HEK293T (cell line): ENCODE results near the gene DNAJB14.

Experiments used
- CTCF ChIA-PET: fragments of 350-600 bp; formaldehyde crosslinking; extraction: SDS; loops from one replicate; lab custom pipeline; 2021; ENCODE audit warnings: antibody characterized with exemption, inconsistent platforms; lab: Yijun Ruan, JAX
- POLR2A ChIA-PET: fragments of 350-600 bp; formaldehyde crosslinking; extraction: SDS; loops from one replicate; lab custom pipeline; 2020; ENCODE audit warnings: antibody characterized with exemption, inconsistent platforms; lab: Yijun Ruan, JAX
- DNase-seq: peaks from one replicate; pipeline ENCODE4 v3.0.0; 2012; ENCODE audit warnings: mixed read lengths; ENCODE audit errors: extremely low spot score
- ARNT ChIP-seq: fragments of 450-650 bp; IDR thresholded peaks from 2 replicates; pipeline ENCODE4 v1.6.1; 2017; ENCODE audit warnings: mild to moderate bottlenecking
- BHLHE40 ChIP-seq: fragments of 450-650 bp; IDR thresholded peaks from 2 replicates; pipeline ENCODE4 v1.6.1; 2016; ENCODE audit warnings: mild to moderate bottlenecking, moderate library complexity, borderline replicate concordance
- CTBP1 ChIP-seq: fragments of 450-650 bp; IDR thresholded peaks from 2 replicates; pipeline ENCODE4 v1.6.1; 2016; ENCODE audit warnings: borderline replicate concordance
- ELF4 ChIP-seq: fragments of 450-650 bp; IDR thresholded peaks from 2 replicates; pipeline ENCODE4 v1.6.1; 2017; ENCODE audit warnings: antibody characterized with exemption
- FOXA1 ChIP-seq: fragments of 450-650 bp; IDR thresholded peaks from 2 replicates; pipeline ENCODE4 v1.6.1; 2016; ENCODE audit warnings: mild to moderate bottlenecking
- FOXK2 ChIP-seq: fragments of 450-650 bp; IDR thresholded peaks from 2 replicates; pipeline ENCODE4 v1.6.1; 2016; ENCODE audit warnings: mild to moderate bottlenecking
- FOXM1 ChIP-seq: fragments of 450-650 bp; IDR thresholded peaks from 2 replicates; pipeline ENCODE4 v1.6.1; 2017; ENCODE audit warnings: mild to moderate bottlenecking, borderline replicate concordance
- HDGF ChIP-seq: fragments of 450-650 bp; IDR thresholded peaks from 2 replicates; pipeline ENCODE4 v1.6.1; 2017; ENCODE audit warnings: antibody characterized with exemption, borderline replicate concordance
- L3MBTL2 ChIP-seq: fragments of 450-650 bp; conservative IDR thresholded peaks from 2 replicates; pipeline ENCODE4 v1.6.1; 2016; ENCODE audit warnings: mild to moderate bottlenecking
- LEF1 ChIP-seq: fragments of 450-650 bp; IDR thresholded peaks from 2 replicates; pipeline ENCODE4 v1.6.1; 2017; ENCODE audit warnings: mild to moderate bottlenecking, borderline replicate concordance
- NFRKB ChIP-seq: fragments of 450-650 bp; IDR thresholded peaks from 2 replicates; pipeline ENCODE4 v1.6.1; 2016; ENCODE audit warnings: mild to moderate bottlenecking, moderate library complexity
- PKNOX1 ChIP-seq: fragments of 450-650 bp; IDR thresholded peaks from 2 replicates; pipeline ENCODE4 v1.6.1; 2016
- SP1 ChIP-seq: fragments of 450-650 bp; IDR thresholded peaks from 2 replicates; pipeline ENCODE4 v1.6.1; 2017
- SUZ12 ChIP-seq: fragments of 450-650 bp; IDR thresholded peaks from 2 replicates; pipeline ENCODE4 v1.6.1; 2016; ENCODE audit warnings: mild to moderate bottlenecking
- TARDBP ChIP-seq: fragments of 450-650 bp; IDR thresholded peaks from 2 replicates; pipeline ENCODE4 v1.6.1; 2016
- ZNF384 ChIP-seq: fragments of 450-650 bp; IDR thresholded peaks from 2 replicates; pipeline ENCODE4 v1.6.1; 2016

DNAJB14 gene

GRCh38 chr4:99979872-99980271, 33.5 kb upstream of the DNAJB14 start:
- ChIA-PET CTCF (no interaction called here), POLR2A (no interaction called here)
- TF ChIP-seq ZNF384 = no peak
- TF ChIP-seq BHLHE40 = no peak
- TF ChIP-seq L3MBTL2 = no peak
- no peak for TF ChIP-seq NFRKB
- TF ChIP-seq SP1 = no peak
- TF ChIP-seq ARNT = no peak
- no peak for TF ChIP-seq ELF4
- TF ChIP-seq FOXK2 = no peak
- no peak for TF ChIP-seq PKNOX1
- TF ChIP-seq FOXM1 = no peak
- no peak for TF ChIP-seq HDGF
- no peak for TF ChIP-seq TARDBP
- no peak for TF ChIP-seq LEF1
- DNase-seq = no peak

GRCh38 chr4:99971453-99972111, 25.2 kb upstream of the DNAJB14 start:
- ChIA-PET CTCF (no interaction called here), POLR2A (no interaction called here)
- no peak for TF ChIP-seq ZNF384
- no peak for TF ChIP-seq FOXA1
- no peak for TF ChIP-seq FOXM1
- no peak for TF ChIP-seq LEF1
- no peak for DNase-seq

- TF ChIP-seq ELF4 (no peak), HDGF (no peak), FOXK2 (no peak), SP1 (no peak), TARDBP (no peak), ZNF384 (no peak), L3MBTL2 (no peak), FOXA1 (no peak), FOXM1 (no peak), SUZ12 (no peak)
- ChIA-PET POLR2A (interaction anchor here (1.3 kb wide), 1 partner anchor 18 kb away, joined by 7 read pairs; the partner anchor contains the start of gene H2AZ1), CTCF (interaction anchor here (0.5 kb wide), 1 partner anchor 24 kb away, joined by 5 read pairs; no protein-coding TSS in a partner anchor)
- DNase-seq = no peak
Measured at GRCh38 chr4:99968330-99968729, 21.9 kb upstream of the DNAJB14 start.

- CTCF ChIA-PET = no interaction called here
- DNase-seq = no peak
- TF ChIP-seq L3MBTL2 (no peak), ELF4 (no peak), FOXM1 (no peak), FOXA1 (no peak), CTBP1 (no peak), TARDBP (no peak), ZNF384 (no peak), FOXK2 (no peak), ARNT (no peak)
- POLR2A ChIA-PET = no interaction called here
Measured at GRCh38 chr4:99966692-99967091, 20.3 kb upstream of the DNAJB14 start.

- CTCF ChIA-PET = no interaction called here
- POLR2A ChIA-PET = interaction anchor here (0.8 to 1.7 kb wide), 3 partner anchors 15 to 19 kb away, joined by 3 to 7 read pairs (median 5); partner anchors contain the start of genes DNAJB14 and H2AZ1
- no peak for DNase-seq
- no peak for TF ChIP-seq ZNF384
- no peak for TF ChIP-seq FOXA1
- no peak for TF ChIP-seq BHLHE40
- TF ChIP-seq NFRKB = no peak
- no peak for TF ChIP-seq HDGF
- no peak for TF ChIP-seq LEF1
- no peak for TF ChIP-seq SUZ12
- TF ChIP-seq PKNOX1 = no peak
Measured at GRCh38 chr4:99965674-99966350, 19.4 kb upstream of the DNAJB14 start.

GRCh38 chr4:99965173-99965572, 18.8 kb upstream of the DNAJB14 start:
- no peak for TF ChIP-seq HDGF
- no peak for TF ChIP-seq ELF4
- TF ChIP-seq PKNOX1 = no peak
- no peak for TF ChIP-seq FOXK2
- TF ChIP-seq ZNF384 = no peak
- TF ChIP-seq FOXM1 = no peak
- TF ChIP-seq SP1 = no peak
- TF ChIP-seq FOXA1 = no peak
- no peak for TF ChIP-seq SUZ12
- no peak for TF ChIP-seq TARDBP
- DNase-seq = no peak
- CTCF ChIA-PET = no interaction called here
- POLR2A ChIA-PET = interaction anchor here (1.1 to 1.7 kb wide), 2 partner anchors 16 to 19 kb away, joined by 3 to 7 read pairs; partner anchors contain the start of gene DNAJB14
